CD4-positive, alpha-beta T cell treated with Interleukin-12 subunit alpha and Interleukin-12 subunit beta, for 1 hour (primary cell): ENCODE data around the gene HS3ST3B1.

Source experiments
- DNase-seq: peaks from one replicate; pipeline ENCODE4 v3.0.0-alpha.2; 2020

Gene HS3ST3B1

GRCh38 chr17:14300575-14301278 is at the start of gene HS3ST3B1:
Gene HS3ST3B1, plus strand, starts transcription at chr17:14301081. Its CDS starts 438 bp downstream, at chr17:14301519.
- DNase-seq, result peak; percentile 99

- DNase-seq, result no peak
Observed at GRCh38 chr17:14261406-14261805, 39.5 kb upstream of the HS3ST3B1 start.

DNA sequence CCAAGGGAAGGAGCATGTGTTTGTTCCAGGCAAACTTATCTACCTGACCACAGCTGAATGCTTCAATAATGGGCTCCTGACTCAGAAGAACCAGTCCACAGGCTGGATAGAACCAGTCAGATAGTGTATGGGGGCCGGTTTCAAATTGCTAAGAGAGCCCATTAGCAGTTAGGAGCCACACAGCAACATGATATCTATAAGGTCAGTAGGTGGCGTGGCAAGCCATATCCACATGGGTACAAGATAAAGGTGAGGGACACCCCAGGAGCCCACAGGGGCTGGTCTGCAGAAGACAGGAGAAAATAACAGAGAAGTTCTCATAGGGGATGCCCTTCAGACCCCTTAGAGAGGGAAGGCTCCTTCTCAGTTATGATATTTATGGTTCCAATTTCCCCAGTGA is 32.6 kb upstream of the HS3ST3B1 start:
- peak; percentile 23 for DNase-seq

- no peak for DNase-seq
Observed at GRCh38 chr17:14269473-14269872, 31.4 kb upstream of the HS3ST3B1 start.

DNA sequence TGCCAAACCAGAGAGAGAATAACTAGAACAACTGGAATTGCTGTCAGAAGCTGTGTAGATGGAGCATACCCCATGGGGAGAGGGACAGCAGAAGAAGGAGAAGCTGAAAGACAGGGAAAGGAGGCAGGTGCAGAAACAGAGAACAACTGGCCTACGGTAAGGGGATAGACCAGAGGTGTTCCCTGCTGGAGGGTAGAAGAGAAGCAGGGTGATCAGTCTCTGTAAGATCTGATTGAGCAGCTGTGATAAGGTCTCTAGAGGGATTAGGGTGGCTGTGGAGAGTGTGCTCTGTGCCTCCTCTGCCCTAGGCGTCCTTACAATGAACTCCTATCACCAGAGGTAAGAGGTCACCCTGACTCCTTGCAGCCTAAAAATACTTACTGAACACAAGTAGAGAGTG is 30.4 kb upstream of the HS3ST3B1 start:
- no peak for DNase-seq

DNA sequence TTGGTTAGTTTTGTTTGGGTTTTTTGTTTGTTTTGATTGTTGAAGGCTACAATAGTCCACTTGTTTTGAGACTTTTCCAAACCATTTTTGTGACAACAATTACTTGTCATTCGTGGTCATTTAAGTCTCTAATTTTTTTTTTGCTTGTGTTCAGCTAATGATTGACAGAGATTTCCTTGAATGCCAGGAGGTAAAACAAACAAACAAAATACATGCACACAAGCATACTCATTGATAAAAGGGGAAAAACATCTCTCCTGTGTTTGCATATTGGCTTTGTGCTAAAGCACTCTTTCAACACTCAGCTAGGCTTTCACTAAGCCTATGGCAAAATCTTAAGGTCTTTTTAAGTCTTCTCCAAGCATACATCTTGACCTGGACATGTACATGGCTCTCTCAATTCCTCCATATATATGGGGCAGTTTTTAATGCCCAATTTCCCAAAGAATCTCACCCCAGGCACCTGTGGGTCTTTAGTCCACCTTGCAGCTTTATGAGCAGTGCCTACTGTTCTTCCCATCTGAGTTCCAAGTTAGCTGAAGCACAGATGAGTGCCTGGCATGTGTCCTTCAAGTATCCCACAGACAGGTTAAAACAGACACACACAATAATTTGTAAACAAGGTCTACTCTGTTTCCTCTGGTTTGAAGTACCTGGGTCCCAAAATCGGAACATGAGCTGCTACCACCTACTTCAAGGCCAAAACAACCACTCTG is 24.2 kb upstream of the HS3ST3B1 start:
- no peak for DNase-seq

GRCh38 chr17:14281530-14281929 is 19.4 kb upstream of the HS3ST3B1 start:
- DNase-seq, result no peak

DNA sequence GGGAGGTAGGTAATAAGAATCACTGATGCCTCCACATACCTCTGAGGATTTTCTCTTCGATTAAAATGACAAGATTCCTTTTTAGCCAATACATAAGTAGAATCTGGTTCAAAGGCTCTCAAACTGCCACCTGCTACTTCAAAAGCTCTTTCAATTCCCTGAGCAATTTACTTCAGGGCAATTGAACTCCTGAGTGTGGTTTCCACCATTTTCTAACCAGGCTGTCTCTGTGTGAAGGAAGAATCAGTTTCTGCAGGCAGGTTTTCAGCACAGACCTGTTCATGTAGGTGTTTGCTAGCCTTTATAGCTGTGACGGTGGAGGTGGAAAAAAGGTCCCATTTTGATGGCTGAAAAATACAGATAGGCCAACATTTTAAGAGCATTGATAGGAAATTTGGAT is 18.2 kb upstream of the HS3ST3B1 start:
- DNase-seq, result no peak

DNA sequence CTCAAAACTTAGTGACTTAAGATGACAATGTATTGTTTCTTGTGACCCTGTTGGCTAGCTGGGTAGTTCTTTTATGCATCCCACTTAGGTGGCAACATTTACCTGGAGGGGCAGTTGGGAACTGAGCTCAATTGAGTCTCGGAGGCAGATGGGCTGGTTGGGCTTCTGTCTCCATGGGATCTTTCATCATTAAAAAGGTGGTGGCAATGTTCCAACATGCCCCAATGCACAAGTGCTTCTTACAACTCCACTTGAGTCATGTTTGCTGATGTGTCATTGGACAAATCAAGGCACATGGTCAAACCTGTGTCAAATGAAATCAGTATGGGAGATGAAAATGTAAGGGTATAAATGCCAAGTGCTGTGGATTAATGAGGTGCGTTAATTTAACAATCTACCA is 11.7 kb upstream of the HS3ST3B1 start:
- DNase-seq, result no peak

DNA sequence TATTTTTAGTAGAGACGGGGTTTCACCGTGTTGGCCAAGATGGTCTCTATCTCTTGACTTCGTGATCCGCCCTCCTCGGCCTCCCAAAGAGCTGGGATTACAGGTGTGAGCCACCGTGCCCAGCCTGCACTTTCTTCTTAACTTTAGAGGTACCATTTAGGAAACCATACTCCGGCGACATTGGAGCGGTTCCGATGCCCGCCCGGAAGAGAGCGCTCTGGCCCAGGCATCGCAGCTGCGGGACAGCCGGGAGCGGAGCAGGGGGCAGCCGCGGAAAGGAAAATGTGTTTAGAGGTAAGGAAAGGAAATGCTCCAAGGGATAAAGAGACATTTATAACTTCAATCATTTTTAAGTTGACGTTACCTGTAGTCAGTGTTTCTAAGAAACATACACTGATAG is 6.0 kb upstream of the HS3ST3B1 start:
- no peak for DNase-seq

- no peak for DNase-seq
Observed at GRCh38 chr17:14295676-14296075, 5.2 kb upstream of the HS3ST3B1 start.

DNA sequence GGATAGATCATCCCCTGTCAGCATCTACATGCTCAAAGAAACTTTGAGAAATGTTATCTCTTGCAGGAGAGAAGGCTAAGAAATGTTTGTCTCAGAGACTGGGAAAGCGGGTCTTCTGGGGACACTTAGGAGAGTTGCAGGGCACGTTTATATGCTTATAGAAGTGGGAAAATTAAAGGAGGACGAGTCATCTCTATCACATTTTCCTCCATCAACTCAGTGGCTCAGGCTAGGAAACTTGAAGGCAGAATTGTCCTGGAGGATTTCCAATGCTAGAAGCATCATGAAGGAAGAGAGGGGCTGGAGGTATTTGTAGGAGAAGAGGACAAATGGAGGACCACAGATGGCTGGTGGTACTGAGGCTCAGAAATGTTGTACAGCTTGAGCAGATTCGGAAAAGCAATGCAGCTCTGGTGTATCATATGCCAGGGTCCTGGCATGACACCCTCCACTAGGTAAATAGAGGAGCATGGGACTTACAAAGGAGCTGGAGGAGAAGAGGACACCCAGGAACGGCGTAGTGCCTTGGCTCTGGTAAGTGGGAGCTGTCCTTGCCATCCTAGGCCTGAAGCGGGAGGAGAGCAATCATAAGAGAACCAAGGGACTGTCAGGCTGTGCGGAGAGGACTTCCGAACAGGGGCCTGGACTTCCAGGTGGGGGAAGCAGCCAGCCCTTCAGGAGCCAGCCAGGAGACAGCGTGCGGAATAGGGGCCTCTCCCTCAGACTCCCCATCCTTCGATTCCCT is 4.5 kb upstream of the HS3ST3B1 start:
- no peak for DNase-seq

- peak; percentile 37 for DNase-seq
Observed at GRCh38 chr17:14297161-14297851, 3.6 kb upstream of the HS3ST3B1 start.

DNA sequence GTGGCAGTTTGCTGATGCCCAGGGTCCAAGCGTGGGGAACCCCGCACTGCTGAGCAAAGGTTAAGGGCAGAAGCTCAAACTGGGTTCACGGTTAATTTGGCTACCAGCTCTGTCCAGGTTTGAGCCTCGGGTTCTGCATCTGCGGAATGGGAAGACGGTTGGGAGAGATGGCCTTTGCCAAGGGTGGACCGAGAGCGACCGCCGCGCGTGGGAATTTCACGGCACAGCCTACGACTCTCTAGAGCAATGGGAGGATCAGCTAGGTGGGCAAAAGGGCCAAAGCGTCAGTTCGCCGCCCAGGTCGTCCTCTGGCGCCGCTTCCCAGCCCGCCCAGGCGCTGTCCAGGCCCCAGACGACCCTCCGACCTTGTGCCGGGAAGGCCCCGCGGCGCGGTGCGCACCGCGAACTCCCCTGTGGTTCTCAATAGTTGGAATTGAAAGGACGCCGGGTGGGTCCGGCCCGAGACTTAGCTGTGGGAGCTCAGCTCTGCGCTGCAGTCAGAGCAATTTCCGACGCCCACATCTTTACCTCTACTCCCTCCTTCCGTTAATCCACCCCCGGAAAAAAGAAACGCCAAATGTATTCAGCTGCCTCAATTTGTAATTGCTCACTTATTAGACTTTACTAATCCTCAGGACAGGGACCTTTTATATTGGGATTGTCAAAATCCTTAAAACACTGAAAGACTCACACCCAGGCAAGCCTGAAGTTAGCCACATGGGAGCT is 2.5 kb upstream of the HS3ST3B1 start:
- DNase-seq, result no peak

DNA sequence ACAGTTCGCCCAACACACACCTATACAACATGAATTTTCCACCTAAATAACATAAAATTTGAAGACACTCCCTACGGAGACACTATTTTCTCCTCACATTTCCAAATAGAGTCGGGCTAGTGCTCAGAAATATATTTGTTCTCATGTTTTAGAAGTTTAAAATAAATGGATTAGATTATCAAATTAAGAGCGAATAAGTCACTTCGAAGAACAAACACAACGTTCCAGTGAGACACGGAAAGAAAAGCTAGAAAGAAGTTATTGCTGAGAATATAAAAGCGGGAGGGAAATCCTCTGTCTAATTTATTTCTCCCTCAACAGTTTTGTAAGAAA is 2.0 kb upstream of the HS3ST3B1 start:
- no peak for DNase-seq

GRCh38 chr17:14299280-14300141 is 1.4 kb upstream of the HS3ST3B1 start:
- DNase-seq, result peak; percentile 30

- DNase-seq, result peak; percentile 40
Observed at GRCh38 chr17:14301279-14302090, 604 bp downstream of the HS3ST3B1 start.

- DNase-seq, result peak; percentile 63
Observed at GRCh38 chr17:14302091-14302430, 1.2 kb downstream of the HS3ST3B1 start.

- peak; percentile 87 for DNase-seq
Observed at GRCh38 chr17:14302431-14303099, 1.7 kb downstream of the HS3ST3B1 start.
